Fibroblast of lung (primary cell): ENCODE results near the gene PRR16. TPM values are rescaled to one million over a fixed set of nuclear protein-coding genes. Genes with fewer than 3 reads are reported as not detected.

Source experiments
- DNase-seq, 2 donors: peaks; one replicate each; pipeline versions ENCODE4 v3.0.0 to v3.0.0-alpha.2; 2010; ENCODE audit warnings: low read depth in 2 of 2
- H2AFZ ChIP-seq: 2 replicates; pipeline ENCODE4 v1.5.1; 2012; ENCODE audit warnings: low read length, control low read depth, inconsistent platforms
- H3K27ac ChIP-seq: 2 replicates; pipeline ENCODE4 v1.5.1; 2011; ENCODE audit warnings: low read length, control low read depth; ENCODE audit not compliant: insufficient read depth
- H3K27me3 ChIP-seq: 2 replicates; pipeline ENCODE4 v1.5.1; 2011; ENCODE audit warnings: mild to moderate bottlenecking, low read length; ENCODE audit not compliant: control insufficient read depth, insufficient read depth
- H3K36me3 ChIP-seq: 2 replicates; pipeline ENCODE4 v1.5.1; 2011; ENCODE audit warnings: low read length; ENCODE audit not compliant: control insufficient read depth, insufficient read depth
- H3K4me1 ChIP-seq: 2 replicates; pipeline ENCODE4 v1.5.1; 2011; ENCODE audit warnings: low read length; ENCODE audit not compliant: control insufficient read depth, insufficient read depth; ENCODE audit errors: extremely low read depth
- H3K4me2 ChIP-seq: 2 replicates; pipeline ENCODE4 v1.5.1; 2011; ENCODE audit warnings: low read length, control low read depth; ENCODE audit not compliant: insufficient read depth; ENCODE audit errors: extremely low read depth
- H3K4me3 ChIP-seq, 4 experiments: fragments of 200-600 bp in 1 of 4; sonication (generic) in 1 of 4; replicated peaks in 1 of 4; 2 replicates each; pipeline ENCODE4 v1.5.1; 2011 to 2016; ENCODE audit warnings: low read length in 4 of 4, low read depth in 3 of 4, mild to moderate bottlenecking in 3 of 4, control low read depth in 2 of 4, inconsistent platforms in 1 of 4, mixed read lengths in 1 of 4; ENCODE audit not compliant: insufficient read depth in 1 of 4; ENCODE audit errors: control extremely low read depth in 1 of 4
- H3K79me2 ChIP-seq: 2 replicates; pipeline ENCODE4 v1.5.1; 2012; ENCODE audit warnings: mild to moderate bottlenecking, low read length, inconsistent platforms; ENCODE audit not compliant: control insufficient read depth, insufficient read depth
- H3K9ac ChIP-seq: 2 replicates; pipeline ENCODE4 v1.5.1; 2011; ENCODE audit warnings: mild to moderate bottlenecking, low read length, control low read depth; ENCODE audit not compliant: insufficient read depth
- H3K9me3 ChIP-seq: 2 replicates; pipeline ENCODE4 v1.5.1; 2012; ENCODE audit warnings: low read depth, low read length; ENCODE audit not compliant: control insufficient read depth, insufficient read depth
- H4K20me1 ChIP-seq: 2 replicates; pipeline ENCODE4 v1.5.1; 2011; ENCODE audit warnings: low read length; ENCODE audit not compliant: control insufficient read depth, insufficient read depth; ENCODE audit errors: extremely low read depth
- EZH2 ChIP-seq: IDR thresholded peaks from 2 replicates; pipeline ENCODE4 v1.5.1; 2012; ENCODE audit warnings: low read length, control low read depth, mild to moderate bottlenecking; ENCODE audit errors: missing control alignments
- polyA plus RNA-seq, 2 donors: library from polyadenylated mRNA; depleted of rRNA in 1 of 2; stranded (reverse) in 1 of 2; unstranded in 1 of 2; fragments of >200 nt; gene quantifications; 2 replicates each; pipeline ENCODE4 v1.2.1, GENCODE V29; 2011 to 2012; ENCODE audit warnings: missing spikeins in 1 of 2
- total RNA-seq: library from RNA; depleted of rRNA; stranded (reverse); fragments of >200 nt; gene quantifications from 2 replicates; pipeline ENCODE4 v1.2.1, GENCODE V29; 2014
- TF ChIP-seq, protein P1 (sequence below), 2 donors: IDR thresholded peaks in 1 of 2; conservative IDR thresholded peaks in 1 of 2; 1 replicate in 1 of 2; 2 replicates in 1 of 2; pipeline ENCODE4 v1.5.1; 2011 to 2012; ENCODE audit warnings: low read length in 2 of 2, control low read depth in 1 of 2, inconsistent platforms in 1 of 2, low read depth in 1 of 2, mild to moderate bottlenecking in 1 of 2

Gene PRR16
- total and polyA plus RNA-seq, 2 donors (not counting 1 experiment from before 2014, with no cell fraction given) = 7.3 to 44.6 TPM

GRCh38 chr5:120532835-120533234, 68.7 kb downstream of the PRR16 start:
- Histone ChIP-seq H3K4me1 (no peaks in the 10 kb centered on the region), H2AFZ (no peak overlapping the region), H3K9ac (no peak overlapping the region), H4K20me1 (no peaks in the 10 kb centered on the region), H3K36me3 (no peaks in the 10 kb centered on the region), H3K4me2 (no peak overlapping the region), H3K79me2 (no peaks in the 10 kb centered on the region), H3K27me3 (no peaks in the 10 kb centered on the region), H3K4me3 (no peak overlapping the region), H3K9me3 (no peaks in the 10 kb centered on the region), H3K27ac (no peak overlapping the region)
- no peak for TF ChIP-seq EZH2
- TF ChIP-seq, protein P1, sequence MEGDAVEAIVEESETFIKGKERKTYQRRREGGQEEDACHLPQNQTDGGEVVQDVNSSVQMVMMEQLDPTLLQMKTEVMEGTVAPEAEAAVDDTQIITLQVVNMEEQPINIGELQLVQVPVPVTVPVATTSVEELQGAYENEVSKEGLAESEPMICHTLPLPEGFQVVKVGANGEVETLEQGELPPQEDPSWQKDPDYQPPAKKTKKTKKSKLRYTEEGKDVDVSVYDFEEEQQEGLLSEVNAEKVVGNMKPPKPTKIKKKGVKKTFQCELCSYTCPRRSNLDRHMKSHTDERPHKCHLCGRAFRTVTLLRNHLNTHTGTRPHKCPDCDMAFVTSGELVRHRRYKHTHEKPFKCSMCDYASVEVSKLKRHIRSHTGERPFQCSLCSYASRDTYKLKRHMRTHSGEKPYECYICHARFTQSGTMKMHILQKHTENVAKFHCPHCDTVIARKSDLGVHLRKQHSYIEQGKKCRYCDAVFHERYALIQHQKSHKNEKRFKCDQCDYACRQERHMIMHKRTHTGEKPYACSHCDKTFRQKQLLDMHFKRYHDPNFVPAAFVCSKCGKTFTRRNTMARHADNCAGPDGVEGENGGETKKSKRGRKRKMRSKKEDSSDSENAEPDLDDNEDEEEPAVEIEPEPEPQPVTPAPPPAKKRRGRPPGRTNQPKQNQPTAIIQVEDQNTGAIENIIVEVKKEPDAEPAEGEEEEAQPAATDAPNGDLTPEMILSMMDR (conservative IDR thresholded peaks at IDR 0.05 in 1 of 2, IDR thresholded peaks at IDR 0.05 in 1 of 2; ENCODE audit: low read depth in 1 of 2, low read length in 2 of 2) = peak in 1 of 2 donors; percentile 38
- no peak for DNase-seq

- H3K4me3 ChIP-seq = no peak overlapping the region
- no peak overlapping the region for H2AFZ ChIP-seq
- H3K36me3 ChIP-seq = no peaks in the 10 kb centered on the region
- H4K20me1 ChIP-seq = no peaks in the 10 kb centered on the region
- TF ChIP-seq, protein P1 (conservative IDR thresholded peaks at IDR 0.05 in 1 of 2, IDR thresholded peaks at IDR 0.05 in 1 of 2; ENCODE audit: low read depth in 1 of 2, low read length in 2 of 2) = no peak
- TF ChIP-seq EZH2 = no peak
- H3K4me2 ChIP-seq = no peak overlapping the region
- no peaks in the 10 kb centered on the region for H3K79me2 ChIP-seq
- H3K9me3 ChIP-seq = no peaks in the 10 kb centered on the region
- no peak overlapping the region for H3K27ac ChIP-seq
- H3K9ac ChIP-seq = no peak overlapping the region
- peaks cover 2% of the 10 kb centered on the region for H3K4me1 ChIP-seq
- no peaks in the 10 kb centered on the region for H3K27me3 ChIP-seq
- peak in 1 of 2 donors; percentile 28 for DNase-seq
These were observed 69.5 kb downstream of the PRR16 start for GRCh38 chr5:120533581-120533980.

- peak; percentile 50 to 52 for DNase-seq
- H2AFZ ChIP-seq = no peak overlapping the region
- H3K27me3 ChIP-seq = no peaks in the 10 kb centered on the region
- no peak overlapping the region for H3K4me2 ChIP-seq
- no peaks in the 10 kb centered on the region for H3K36me3 ChIP-seq
- no peak overlapping the region for H3K4me3 ChIP-seq
- H3K27ac ChIP-seq = no peak overlapping the region
- no peak for TF ChIP-seq EZH2
- TF ChIP-seq, protein P1 (conservative IDR thresholded peaks at IDR 0.05 in 1 of 2, IDR thresholded peaks at IDR 0.05 in 1 of 2; ENCODE audit: low read depth in 1 of 2, low read length in 2 of 2) = no peak
- peaks cover 2% of the 10 kb centered on the region for H3K79me2 ChIP-seq
- H3K9ac ChIP-seq = no peak overlapping the region
- no peaks in the 10 kb centered on the region for H4K20me1 ChIP-seq
- no peaks in the 10 kb centered on the region for H3K9me3 ChIP-seq
- H3K4me1 ChIP-seq = peaks cover 5% of the 10 kb centered on the region
These were observed 71.8 kb downstream of the PRR16 start for GRCh38 chr5:120535900-120536299.
